ENCODE data around the gene FCRL2.

FCRL2 gene

GRCh38 chr1:157776971-157777391 lies at the start of gene FCRL2:
Gene FCRL2, minus strand, starts transcription at chr1:157777132. Its CDS starts 59 bp downstream, at chr1:157777073.
- no peak for DNase-seq

GRCh38 chr1:157820299-157820698 lies 43.4 kb upstream of the FCRL2 start:
- DNase-seq, result no peak

- DNase-seq, result no peak
Observed at GRCh38 chr1:157819896-157820295, 43.0 kb upstream of the FCRL2 start, which contains the start of gene FCRL1. Gene FCRL1, minus strand, starts transcription at chr1:157820120. Its CDS starts 83 bp downstream, at chr1:157820037.

- no peak for DNase-seq
Observed at GRCh38 chr1:157819215-157819614, 42.3 kb upstream of the FCRL2 start.

- DNase-seq, result no peak
Observed at GRCh38 chr1:157813269-157813668, 36.3 kb upstream of the FCRL2 start.

GRCh38 chr1:157806431-157807149 lies 29.7 kb upstream of the FCRL2 start:
- no peak for DNase-seq

DNA sequence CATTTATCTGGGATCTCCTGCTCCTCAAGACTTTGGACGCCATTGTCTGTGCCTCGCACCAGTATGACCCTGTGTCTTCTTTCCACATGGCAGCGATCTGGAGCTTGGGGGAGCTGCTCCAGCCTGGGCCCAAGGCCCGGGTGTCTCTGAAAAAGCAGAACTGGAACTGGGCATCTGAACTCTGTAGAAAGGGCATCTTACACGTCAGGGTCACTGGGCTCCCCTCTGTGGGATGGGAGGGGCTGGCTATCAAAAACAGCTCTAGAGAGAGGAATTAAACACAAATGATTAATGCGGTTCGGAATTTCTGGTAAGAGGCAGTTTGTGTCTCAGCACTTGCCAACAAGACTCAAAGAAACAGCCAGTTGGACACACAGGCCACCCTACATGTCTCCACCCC lies 26.9 kb upstream of the FCRL2 start:
- DNase-seq, result no peak

- DNase-seq, result no peak
Observed at GRCh38 chr1:157799996-157800395, 23.1 kb upstream of the FCRL2 start.

- no peak for DNase-seq
Observed at GRCh38 chr1:157798211-157798610, 21.3 kb upstream of the FCRL2 start.

DNA sequence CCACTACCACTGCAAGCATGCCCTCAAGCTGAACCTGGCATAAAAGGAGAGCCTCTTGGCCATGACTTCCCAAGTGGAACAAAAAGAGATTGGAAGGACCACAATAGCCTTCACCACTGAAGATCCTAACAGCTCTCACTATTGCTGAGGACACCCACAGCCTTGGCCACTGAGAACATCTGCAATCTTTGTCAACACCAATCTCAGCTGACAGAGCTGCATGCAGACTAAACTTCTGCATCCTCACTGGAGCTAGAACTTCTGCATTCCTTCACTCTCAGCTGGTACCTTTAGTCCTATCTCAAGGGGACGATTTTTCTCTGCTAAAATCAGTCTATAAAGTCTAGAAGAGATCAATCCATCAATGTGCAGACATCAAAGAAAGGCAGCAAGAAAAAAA lies 8.3 kb upstream of the FCRL2 start:
- DNase-seq, result no peak

GRCh38 chr1:157784801-157785200 lies 7.9 kb upstream of the FCRL2 start:
- DNase-seq, result no peak

DNA sequence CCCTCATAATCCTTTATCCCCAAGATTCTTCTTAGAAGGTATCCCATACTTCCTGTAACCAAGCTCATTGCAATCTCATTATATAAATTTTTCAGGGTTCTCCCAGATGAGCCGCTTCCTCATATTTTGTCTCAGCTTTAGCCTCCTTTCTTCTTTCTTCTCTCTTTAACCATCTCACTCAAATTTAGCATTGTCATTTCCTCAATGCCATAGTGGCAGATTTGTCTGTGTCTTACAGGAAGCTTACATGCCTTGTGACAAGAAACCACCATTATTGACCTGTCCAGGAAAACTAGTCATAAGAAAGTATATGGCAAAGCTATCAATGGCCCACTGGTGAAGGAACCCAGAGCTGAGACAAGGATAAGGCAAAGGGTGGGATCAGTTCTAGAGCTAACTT lies 6.0 kb upstream of the FCRL2 start:
- DNase-seq, result no peak

DNA sequence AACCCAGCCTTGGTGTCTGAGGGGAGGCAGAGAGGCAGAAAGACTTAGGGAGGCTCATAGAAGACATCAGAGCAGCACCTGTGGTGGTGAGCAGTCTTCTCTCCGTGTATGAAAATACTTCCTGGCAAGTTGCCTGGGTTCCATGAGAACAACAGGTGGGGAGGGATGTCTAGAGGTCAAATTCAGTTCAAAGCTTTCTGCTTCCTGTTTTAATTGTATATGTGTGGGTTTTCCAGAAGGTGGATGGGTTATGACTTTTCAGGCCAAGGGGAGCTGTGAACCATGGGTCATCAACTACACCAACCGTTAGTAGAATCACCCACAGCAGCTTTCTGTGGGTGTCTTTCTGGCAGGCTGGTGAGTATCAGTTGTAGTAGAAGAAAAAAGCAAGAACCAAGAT lies 4.1 kb upstream of the FCRL2 start:
- no peak for DNase-seq

DNA sequence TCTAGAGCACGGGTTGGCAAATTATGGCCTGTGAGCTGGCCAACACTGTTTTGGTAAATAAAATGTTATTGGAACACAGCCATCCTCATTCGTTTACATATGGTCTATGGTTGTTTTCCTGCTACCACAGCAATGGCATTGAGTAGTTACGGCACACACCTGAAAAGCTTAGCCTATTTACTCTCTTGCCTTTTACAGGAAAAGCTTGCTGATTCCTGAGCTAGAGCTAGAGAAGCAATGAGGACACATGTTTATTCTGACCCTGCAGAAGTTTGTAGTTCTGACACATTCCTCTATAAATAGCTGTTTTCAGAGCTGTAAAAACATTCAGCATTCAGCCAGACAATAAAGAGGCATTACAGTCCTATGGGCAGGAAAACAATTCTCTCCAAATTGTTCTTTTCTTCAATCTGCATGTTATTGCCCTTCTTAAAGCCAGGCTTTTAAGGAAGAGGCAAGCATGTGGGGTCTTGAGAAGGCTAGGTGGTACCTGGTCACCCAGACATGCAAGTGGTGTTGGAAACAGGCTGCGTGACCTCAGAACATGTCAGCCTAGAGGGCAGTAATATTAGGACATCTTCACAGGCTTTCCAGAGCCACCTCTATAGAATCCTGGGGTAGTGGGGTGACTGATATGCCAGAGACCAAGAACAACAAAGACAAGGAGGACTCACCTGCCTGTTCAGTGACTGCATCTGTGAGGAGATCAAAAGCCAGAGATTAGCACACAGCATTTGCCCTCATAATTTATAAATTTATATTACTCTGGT lies 1.6 kb downstream of the FCRL2 start:
- DNase-seq, result no peak

DNA sequence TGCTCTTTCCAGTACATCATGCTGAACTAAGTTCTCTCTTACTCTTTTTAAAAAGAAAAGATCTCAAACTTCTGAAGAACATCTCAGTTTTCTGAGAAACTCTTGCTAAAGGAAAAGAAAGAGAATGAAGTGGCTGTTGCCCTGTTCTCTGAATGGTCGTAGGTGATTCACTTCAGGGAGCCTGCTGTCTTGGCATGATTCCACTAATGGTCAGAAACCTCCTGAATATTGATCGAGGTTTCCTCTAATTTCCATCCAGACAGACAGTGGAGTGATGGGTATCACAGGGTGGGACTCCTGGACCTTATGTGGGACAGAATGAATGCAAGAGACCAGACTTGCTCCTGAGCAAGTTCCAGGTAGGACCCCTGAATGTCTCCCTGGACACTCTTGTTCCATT lies 2.5 kb downstream of the FCRL2 start:
- no peak for DNase-seq

DNA sequence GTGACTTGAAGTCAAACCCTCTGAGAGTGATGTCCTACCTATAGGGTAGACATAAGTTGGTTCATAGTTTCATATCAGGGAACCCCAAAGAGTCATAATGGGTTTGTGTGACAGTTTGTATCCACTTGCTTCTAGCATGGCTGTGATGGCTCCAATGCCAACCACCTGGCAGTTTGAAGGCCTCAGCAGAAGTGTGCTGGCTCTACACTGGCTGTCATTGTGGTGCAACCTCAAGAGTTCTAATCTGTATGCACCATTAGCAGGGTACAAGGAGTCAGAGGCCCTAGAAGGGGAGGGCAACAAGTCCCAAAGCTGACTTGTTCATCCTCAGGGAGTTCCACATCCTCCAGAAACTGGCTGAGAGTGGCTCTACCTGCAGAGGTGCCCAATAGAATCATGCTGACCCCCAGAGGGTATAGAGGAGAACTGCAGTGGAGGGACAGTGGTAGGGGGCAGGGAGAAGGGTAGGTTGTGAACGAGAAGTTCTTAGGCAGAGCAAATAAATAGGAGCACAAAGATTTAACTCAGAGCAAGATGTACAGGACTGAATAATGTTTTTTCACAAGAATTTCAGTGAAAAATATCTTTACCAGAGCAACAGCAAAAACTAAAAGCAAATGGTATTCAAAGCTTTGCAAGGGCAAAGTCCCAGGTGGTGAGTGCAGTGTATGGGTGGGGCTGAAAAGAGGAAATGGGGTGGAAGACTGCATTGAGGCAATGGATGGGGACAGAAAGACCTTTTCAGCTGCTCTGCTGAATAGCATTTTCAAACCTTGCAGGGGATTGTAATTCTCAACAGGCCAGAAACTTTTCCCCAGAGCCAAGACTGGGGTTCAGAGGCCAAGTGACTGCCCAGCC lies 3.2 kb downstream of the FCRL2 start:
- DNase-seq, result no peak

- no peak for DNase-seq
Observed at GRCh38 chr1:157771661-157772425, 5.1 kb downstream of the FCRL2 start.

GRCh38 chr1:157770442-157771043 lies 6.4 kb downstream of the FCRL2 start:
- DNase-seq, result no peak

- DNase-seq, result no peak
Observed at GRCh38 chr1:157766792-157767191, 10.1 kb downstream of the FCRL2 start.

DNA sequence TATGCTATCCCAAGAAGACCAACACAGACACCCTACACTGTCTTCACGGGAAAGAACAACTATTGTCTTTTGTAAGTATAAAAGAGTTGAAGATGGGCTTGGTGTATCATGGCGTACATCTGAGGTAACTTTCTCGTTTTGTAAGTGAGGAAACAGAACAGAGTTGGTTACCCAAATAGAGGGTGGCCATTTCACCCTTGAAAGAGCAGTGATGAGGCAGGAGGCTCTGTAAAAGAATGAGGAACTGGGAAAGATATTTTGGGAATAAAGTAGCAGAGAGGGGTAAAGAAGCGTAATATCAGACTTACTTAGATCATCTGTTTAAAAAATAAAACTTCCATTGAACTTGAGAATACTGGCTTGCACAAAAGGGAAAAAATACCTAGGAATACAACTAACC lies 18.9 kb downstream of the FCRL2 start:
- DNase-seq, result no peak

GRCh38 chr1:157753611-157754010 lies 23.3 kb downstream of the FCRL2 start:
- DNase-seq, result no peak

DNA sequence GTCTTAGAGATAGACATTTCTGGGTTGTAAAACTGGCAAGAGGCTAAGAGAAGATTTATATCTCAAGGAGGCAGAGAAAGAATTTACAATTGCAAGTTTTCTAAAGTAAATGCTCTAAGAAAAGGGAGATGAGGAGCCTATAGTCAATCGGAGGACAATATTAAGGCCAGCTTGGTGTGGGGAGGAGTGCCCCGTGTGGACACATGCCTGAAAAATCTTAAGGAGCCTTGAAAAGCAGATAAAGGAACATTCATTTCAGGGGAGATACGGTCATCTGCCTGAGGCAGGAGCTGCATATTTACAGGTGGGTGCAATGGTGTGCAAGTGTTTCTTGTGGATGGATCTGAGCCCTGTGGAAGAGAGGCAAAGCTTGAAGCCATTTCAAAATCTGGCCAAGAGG lies 25.6 kb downstream of the FCRL2 start:
- no peak for DNase-seq

Measured in activated CD8-positive, alpha-beta memory T cell treated with anti-CD3 and anti-CD28 coated beads for 24 hours (primary cell).